ENCODE results near the gene RPS21.

DNA sequence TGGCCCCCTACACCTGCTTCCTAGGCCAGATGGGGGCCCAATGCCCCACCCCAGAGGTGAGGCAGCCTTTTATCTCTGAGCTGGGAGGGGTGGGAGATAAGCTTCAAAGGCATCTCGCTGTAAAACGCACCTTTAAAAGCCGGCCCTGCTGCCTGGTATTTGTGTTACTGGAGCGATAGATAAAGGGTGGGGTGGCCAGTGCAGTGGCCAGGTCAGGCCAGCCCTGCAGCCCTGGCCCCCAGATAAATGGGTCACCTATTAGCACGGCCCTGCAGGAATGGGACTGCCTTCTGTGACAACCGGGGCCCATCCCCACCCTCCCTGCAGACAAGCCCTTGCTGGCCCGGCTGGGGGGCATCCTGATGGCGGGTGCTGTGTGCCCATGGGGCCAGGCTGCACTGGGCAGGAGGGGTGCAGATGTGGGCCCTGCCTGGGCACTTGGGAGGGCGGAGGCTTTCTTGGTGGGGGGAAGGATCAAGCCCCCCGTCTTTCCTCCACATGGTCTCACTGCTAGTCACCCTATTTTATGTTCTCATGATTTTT is 43.5 kb downstream of the RPS21 start:
- TF ChIP-seq, protein P1, sequence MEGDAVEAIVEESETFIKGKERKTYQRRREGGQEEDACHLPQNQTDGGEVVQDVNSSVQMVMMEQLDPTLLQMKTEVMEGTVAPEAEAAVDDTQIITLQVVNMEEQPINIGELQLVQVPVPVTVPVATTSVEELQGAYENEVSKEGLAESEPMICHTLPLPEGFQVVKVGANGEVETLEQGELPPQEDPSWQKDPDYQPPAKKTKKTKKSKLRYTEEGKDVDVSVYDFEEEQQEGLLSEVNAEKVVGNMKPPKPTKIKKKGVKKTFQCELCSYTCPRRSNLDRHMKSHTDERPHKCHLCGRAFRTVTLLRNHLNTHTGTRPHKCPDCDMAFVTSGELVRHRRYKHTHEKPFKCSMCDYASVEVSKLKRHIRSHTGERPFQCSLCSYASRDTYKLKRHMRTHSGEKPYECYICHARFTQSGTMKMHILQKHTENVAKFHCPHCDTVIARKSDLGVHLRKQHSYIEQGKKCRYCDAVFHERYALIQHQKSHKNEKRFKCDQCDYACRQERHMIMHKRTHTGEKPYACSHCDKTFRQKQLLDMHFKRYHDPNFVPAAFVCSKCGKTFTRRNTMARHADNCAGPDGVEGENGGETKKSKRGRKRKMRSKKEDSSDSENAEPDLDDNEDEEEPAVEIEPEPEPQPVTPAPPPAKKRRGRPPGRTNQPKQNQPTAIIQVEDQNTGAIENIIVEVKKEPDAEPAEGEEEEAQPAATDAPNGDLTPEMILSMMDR (IDR thresholded peaks at IDR 0.05 in 4 of 5, conservative IDR thresholded peaks at IDR 0.05 in 1 of 5) = no peak
- no peak for TF ChIP-seq POLR2A (IDR thresholded peaks at IDR 0.05)

Data from gastrocnemius medialis (tissue), 4 donors.